ENCODE data around the gene TBC1D23.
"Not testable (repeated sequence)": the region's sequence is repeated elsewhere in the genome, so short reads cannot be mapped to it uniquely, and the experiment has no call there.

The TBC1D23 gene

GRCh38 chr3:100260685-100261484 is at the start of gene TBC1D23:
Gene TBC1D23 (plus strand): TSS chr3:100260992. CDS start chr3:100261019, 27 bp downstream.
- DNase-seq (ENCODE audit: low read depth): peak; percentile 99

DNA sequence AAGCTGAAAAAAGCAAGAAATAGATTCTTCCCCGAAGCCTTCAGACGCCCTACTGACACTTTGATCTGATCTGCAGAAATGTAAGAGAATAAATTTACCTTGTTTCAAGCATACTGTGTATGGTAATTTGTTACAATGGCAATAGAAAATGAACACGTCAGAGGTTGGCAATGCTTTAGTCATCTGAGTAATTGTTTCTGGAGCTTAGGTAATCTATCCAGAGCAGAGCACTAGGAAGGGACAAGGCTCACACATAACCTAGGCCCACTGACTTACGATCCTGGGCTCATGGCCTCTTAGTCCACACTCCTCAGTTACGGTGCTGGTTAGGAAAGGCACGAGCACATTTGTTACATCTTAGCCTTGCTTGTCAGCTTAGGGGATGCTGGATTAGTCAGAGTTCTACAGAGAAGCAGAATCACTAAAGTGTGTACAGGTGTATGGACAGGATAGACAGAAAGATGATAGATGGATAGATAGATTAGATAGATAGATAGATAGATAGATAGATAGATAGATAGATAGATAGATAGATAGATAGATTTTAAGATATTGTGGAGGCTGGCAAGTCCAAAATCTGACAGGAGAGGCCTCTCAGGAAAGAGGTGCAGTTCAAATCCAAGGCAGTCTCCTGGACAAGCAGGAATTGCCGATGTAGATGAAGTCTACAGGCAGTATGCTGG is 46.8 kb upstream of the TBC1D23 start:
- no peak for DNase-seq (ENCODE audit: low read depth)

DNA sequence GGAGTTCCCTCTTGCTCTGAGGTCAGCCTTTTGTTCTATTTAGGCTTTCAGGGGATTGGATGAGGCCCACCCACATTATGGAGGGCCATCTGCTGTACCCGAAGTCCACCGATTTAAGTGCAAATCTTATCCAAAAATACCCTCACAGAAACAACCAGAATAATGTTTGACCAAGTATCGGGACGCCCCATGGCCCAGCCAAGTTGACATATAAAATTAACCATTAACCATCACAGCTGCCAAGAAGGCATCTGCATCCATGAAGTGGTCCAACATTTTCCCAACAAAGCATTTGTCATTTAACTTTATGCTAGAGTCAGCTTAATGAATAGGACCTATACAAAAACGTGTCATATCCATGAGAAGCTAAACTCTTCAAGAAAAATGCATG is 46.2 kb upstream of the TBC1D23 start:
- DNase-seq (ENCODE audit: low read depth): no peak

GRCh38 chr3:100216713-100217112 is 44.1 kb upstream of the TBC1D23 start:
- DNase-seq (ENCODE audit: low read depth): no peak

DNA sequence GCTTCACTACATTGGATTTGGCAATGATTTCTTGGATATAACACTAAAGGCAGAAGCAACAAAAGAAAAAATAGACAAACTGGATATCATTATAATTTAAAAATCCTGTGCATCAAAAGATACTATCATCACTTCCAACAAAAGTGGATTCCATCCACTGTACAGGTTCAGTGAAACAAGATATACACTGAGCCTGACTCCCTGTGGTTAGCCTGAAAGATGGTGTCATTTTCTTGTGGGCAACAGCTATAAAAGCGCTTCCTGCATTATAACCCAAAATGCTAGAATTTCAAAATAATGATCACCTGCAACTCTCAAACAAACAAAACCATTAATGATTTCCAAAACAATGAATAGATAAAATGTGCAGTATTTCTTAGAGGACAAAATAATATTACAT is 39.6 kb upstream of the TBC1D23 start:
- no peak for DNase-seq (ENCODE audit: low read depth)

DNA sequence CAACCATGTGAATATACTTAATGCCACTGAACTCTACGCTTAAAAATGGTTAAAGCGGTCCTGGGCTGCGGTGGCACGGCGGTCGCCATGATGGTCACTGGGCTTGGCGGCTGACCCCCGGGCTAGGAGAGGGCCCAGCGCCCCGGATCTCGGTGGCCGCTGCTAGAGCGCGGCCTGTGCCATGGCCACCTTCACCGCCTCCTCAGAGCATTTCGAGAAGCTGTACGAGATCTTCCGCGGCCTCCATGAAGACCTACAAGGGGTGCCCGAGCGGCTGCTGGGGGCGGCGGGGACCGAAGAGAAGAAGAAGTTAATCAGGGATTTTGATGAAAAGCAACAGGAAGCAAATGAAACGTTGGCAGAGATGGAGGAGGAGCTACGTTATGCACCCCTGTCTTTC is 35.6 kb upstream of the TBC1D23 start:
- DNase-seq (ENCODE audit: low read depth): no peak

DNA sequence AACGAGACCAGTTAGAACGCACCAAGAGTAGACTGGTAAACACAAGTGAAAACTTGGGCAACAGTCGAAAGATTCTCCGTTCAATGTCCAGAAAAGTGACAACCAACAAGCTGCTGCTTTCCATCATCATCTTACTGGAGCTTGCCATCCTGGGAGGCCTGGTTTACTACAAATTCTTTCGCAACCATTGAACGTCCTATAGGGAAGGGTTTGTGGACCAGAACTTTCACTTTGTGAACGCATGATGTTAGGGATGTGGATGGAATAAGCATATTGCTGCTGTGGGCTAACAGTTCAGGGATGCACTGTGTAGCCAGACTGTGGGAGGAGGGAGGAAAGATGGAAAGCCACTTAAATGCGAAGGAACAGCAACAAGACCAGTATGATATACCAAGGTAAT is 34.9 kb upstream of the TBC1D23 start:
- no peak for DNase-seq (ENCODE audit: low read depth)

- DNase-seq (ENCODE audit: low read depth): peak; percentile 37
These were observed 33.9 kb upstream of the TBC1D23 start for GRCh38 chr3:100226712-100227429.

DNA sequence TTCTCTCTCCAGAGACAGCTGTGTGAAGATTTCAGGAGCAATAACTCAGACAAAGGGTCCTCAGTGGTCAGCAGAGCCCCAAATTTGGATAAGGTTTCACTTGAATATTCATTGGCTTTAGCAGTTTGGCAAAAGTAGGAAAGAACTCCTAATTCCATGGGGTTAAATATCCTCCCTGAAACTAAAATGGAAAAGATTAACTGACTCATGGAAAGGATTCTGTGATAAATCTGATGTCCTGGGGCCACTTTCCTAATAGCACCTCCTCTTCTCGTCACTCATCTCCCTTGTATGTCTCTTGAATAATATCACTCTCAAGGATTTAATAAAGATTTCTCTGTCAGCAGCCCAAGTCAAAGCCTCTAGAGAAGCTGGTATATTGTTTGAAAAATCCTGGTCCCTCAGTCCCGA is 33.3 kb upstream of the TBC1D23 start:
- no peak for DNase-seq (ENCODE audit: low read depth)

DNA sequence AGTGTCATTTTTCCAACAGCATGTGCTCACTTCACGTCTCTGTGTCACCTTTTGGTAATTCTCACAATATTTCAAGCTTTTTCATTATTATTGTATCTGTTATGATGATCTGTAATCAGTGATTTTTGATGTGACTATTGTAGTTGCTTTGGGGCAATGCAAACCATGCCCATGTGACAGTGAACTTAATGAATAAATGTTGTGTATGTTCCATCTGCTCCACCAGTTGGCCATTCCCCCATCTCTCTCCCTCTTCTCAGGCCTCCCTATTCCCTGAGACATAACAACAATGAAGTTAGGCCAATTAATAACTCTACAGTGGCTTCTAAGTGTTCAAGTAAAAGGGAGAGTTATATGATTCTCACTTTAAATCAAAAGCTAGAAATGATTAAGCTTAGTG is 32.5 kb upstream of the TBC1D23 start:
- DNase-seq (ENCODE audit: low read depth): no peak

- DNase-seq (ENCODE audit: low read depth): not testable (repeated sequence)
These were observed 31.6 kb upstream of the TBC1D23 start for GRCh38 chr3:100229188-100229587.

DNA sequence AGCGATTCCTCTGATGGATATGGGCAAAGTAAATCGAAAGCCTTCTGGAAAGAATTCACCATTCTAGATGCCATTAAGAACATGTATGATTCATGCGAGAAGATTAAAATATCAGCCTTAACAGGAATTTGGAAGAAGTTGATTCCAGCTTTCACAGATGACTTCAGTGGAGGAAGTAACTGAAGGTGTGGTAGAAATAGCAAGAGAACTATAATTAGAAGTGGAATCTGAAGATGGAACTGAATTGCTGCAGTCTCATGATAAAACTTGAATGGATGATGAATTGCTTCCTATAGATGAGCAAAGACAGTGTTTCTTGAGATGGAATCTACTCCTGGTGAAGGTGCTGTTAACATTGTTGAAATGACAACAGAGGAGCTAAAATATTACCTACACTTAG is 30.1 kb upstream of the TBC1D23 start:
- no peak for DNase-seq (ENCODE audit: low read depth)

DNA sequence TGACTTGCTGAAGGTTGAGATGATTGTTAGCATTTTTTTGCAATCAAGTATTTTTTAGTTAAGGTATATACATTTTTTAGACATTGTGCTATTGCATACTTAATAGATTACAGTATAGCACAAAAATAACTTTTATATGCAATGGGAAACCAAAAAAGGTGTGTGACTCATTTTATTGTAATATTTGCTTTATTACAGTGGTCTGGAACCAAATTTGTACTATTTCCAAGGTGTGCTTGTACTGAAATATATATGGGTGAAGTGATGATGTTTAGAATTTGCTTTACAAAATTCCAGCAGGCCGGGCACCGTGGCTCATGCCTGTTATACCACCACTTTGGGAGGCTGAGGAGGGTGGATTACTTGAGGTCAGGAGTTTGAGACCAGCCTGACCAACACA is 29.1 kb upstream of the TBC1D23 start:
- DNase-seq (ENCODE audit: low read depth): no peak

GRCh38 chr3:100234364-100234763 is 26.4 kb upstream of the TBC1D23 start:
- no peak for DNase-seq (ENCODE audit: low read depth)

- DNase-seq (ENCODE audit: low read depth): no peak
These were observed 22.2 kb upstream of the TBC1D23 start for GRCh38 chr3:100238599-100238998.

DNA sequence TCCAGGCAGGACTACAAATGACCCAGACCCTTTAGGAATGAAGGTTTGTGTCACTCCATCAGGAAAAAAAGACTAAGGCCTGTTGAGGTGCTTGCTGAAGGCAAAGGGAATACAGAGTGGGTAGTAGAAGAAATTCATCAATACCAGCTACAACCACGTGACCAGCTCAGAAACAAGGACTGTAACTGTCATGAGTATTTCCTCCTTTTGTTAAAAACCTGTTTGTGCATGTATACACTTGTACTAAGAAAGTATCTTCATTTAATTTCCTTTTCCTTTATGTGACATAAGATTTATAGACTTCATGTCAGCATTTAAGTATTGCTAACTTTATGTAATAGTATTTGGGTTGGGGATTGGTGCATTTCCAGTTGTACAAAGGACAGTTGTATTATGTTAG is 18.3 kb upstream of the TBC1D23 start:
- DNase-seq (ENCODE audit: low read depth): not testable (repeated sequence)

- no peak for DNase-seq (ENCODE audit: low read depth)
These were observed 16.5 kb upstream of the TBC1D23 start for GRCh38 chr3:100244264-100244663.

GRCh38 chr3:100245136-100245535 is 15.7 kb upstream of the TBC1D23 start:
- no peak for DNase-seq (ENCODE audit: low read depth)

GRCh38 chr3:100245927-100246326 is 14.9 kb upstream of the TBC1D23 start:
- DNase-seq (ENCODE audit: low read depth): no peak

GRCh38 chr3:100246999-100247398 is 13.8 kb upstream of the TBC1D23 start:
- no peak for DNase-seq (ENCODE audit: low read depth)

GRCh38 chr3:100252001-100252400 is 8.8 kb upstream of the TBC1D23 start:
- no peak for DNase-seq (ENCODE audit: low read depth)

- no peak for DNase-seq (ENCODE audit: low read depth)
These were observed 6.5 kb upstream of the TBC1D23 start for GRCh38 chr3:100254168-100254777.
